T-helper 2 cell treated with Interferon-gamma antibody and Interleukin-4, amounts not matched to agents 100 ng/mL and 5 ng/mL, for 36 hours (primary cell): Measurements from ENCODE around the gene DPEP2. TPM values are rescaled to one million over a fixed set of nuclear protein-coding genes. Genes with fewer than 3 reads are reported as not detected.
"Not testable (repeated sequence)": the region's sequence is repeated elsewhere in the genome, so short reads cannot be mapped to it uniquely, and the experiment has no call there.

Source experiments
- intact Hi-C: fragments of 100-400 bp; cut with micrococcal nuclease; formaldehyde crosslinking; loops from one replicate; pipeline ENCODE4 v1.15.1; 2023
- total RNA-seq: library from RNA; stranded (reverse); gene quantifications from 2 replicates; pipeline ENCODE4 v1.2.3, GENCODE V29; 2022

DPEP2 gene, protein sequence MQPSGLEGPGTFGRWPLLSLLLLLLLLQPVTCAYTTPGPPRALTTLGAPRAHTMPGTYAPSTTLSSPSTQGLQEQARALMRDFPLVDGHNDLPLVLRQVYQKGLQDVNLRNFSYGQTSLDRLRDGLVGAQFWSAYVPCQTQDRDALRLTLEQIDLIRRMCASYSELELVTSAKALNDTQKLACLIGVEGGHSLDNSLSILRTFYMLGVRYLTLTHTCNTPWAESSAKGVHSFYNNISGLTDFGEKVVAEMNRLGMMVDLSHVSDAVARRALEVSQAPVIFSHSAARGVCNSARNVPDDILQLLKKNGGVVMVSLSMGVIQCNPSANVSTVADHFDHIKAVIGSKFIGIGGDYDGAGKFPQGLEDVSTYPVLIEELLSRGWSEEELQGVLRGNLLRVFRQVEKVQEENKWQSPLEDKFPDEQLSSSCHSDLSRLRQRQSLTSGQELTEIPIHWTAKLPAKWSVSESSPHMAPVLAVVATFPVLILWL
- total RNA-seq = 14.8 and 16.8 TPM in 2 replicates

DNA sequence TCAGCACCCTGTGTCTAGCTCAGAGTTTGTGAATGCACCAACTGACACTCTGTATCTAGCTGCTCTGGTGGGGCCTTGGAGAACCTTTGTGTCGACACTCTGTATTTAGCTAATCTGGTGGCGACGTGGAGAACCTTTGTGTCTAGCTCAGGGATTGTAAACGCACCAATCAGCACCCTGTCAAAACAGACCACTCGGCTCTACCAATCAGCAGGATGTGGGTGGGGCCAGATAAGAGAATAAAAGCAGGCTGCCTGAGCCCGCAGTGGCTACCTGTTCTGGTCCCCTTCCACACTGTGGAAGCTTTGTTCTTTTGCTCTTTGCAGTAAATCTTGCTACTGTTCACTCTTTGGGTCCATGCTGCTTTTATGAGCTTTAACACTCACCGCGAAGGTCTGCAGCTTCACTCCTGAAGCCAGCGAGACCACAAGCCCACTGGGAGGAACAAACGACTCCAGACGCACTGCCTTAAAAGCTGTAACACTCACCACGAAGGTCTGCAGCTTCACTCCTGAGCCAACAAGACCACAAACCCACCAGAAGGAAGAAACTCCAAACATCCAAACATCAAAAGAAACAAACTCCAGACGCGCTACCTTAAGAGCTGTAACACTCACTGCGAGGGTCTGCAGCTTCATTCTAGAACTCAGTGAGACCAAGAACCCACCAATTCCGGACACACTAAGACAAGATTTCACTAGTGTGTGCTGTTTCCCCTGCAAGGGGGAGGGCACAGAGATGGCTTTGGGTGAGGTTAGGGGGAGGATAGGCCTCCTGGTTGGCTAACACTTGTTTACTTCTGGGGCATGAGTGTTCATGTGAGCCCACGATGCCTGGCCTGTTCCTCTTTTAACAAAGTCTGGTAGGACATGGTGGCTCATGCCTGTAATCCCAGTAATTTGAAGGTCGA lies at the start of gene DPEP2:
DPEP2 (minus strand) TSS at position 706 of the 910 bp plus-strand sequence. CDS start 6,272 bp downstream, outside the sequence.
- intact Hi-C loops = loop anchor here (10.0 kb wide), 1 partner anchor 1136 kb away; the partner anchor contains the start of genes CHTF8 and UTP4

DNA sequence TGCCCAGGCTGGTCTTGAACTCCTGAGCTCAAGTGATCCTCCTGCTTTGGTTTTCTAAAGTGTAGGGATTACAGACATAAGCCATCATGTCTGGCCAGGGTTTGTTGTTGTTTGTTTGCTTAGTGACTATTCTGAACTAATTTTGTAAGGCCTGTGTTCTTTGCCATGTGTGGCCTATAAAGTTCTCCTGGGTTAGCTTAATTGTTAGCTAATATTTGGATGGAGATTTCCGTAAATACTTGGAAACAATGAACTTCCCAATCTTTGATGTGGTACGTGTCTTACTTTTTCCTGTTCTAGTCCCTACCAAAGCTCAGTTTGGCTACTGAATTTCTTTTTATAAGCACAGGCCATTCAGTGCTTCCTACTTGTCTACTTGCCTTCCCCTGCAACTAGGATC lies 48.7 kb upstream of the DPEP2 start:
- intact Hi-C loops = no loop called here

DNA sequence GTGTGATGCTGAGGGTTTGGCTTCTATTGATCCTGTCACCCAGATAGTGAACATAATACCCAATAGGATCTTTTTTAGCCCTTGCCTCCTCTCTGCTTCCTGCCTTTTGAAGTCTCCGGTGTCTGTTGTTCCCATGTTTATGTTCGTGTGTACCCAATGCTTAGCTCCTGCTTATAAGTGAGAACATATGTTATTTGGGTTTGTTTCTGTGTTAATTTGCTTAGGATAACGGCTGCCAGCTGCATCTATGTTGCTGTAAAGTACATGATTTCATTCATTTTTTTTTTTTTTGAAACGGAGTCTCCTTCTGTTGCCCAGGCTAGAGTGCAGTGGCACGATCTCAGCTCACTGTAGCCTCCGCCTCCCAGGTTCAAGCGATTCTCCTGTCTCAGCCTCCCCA lies 46.8 kb upstream of the DPEP2 start:
- intact Hi-C loops = no loop called here

DNA sequence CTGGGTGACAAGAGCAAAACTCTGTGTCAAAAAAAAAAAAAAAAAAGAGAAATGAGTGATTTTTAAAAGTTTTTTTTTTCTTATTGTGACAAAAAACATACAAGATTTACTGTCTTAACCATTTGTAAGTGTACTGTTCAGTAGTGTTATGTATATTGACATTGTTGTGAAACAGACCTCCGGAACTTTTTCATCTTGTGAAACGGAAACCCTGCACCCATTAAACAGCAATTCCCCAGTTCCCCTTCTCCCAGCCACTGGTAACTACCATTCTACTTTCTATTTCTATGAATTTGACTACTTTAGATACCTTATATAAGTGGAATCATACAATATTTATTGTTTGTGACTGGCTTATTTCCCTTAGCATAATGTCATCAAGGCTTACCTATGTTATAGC lies 42.5 kb upstream of the DPEP2 start:
- intact Hi-C loops = no loop called here

DNA sequence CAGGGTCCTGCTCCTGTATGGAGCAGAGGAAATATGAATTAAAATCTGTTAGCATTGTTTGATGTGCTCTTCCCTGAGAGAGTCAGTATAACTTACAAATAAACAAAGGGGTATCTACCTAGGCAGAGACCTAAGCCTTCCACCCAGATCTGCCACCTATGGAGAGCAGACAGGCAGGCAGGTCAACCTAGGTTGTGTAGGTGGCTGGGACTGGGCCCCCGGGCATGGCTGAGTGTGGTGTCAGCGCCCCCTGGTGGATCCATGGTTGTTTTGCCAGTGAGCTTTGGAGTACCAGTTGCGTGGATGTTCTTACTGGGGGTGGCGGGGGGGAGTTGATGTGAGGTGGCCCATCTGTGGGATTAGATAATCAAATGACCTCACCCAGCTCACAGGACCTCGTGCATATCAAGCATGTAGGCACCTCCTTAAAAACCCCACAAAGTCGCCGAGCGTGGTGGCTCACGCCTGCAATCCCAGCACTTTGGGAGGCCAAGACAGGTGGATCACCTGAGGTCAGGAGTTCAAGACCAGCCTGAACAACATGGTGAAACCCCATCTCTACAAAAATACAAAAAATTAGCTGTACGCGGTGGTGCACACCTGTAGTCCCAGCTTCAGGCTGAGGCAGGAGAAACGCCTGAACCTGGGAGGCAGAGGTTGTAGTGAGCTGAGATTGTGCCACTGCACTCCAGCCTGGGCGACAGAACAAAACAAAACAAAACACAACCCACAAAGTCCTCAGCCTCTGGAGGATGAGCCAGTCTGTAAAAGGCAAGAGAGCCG lies 41.4 kb upstream of the DPEP2 start:
- intact Hi-C loops = loop anchor here (1.0 kb wide), 4 partner anchors 47 to 224 kb away; partner anchors contain the start of gene PSMB10

DNA sequence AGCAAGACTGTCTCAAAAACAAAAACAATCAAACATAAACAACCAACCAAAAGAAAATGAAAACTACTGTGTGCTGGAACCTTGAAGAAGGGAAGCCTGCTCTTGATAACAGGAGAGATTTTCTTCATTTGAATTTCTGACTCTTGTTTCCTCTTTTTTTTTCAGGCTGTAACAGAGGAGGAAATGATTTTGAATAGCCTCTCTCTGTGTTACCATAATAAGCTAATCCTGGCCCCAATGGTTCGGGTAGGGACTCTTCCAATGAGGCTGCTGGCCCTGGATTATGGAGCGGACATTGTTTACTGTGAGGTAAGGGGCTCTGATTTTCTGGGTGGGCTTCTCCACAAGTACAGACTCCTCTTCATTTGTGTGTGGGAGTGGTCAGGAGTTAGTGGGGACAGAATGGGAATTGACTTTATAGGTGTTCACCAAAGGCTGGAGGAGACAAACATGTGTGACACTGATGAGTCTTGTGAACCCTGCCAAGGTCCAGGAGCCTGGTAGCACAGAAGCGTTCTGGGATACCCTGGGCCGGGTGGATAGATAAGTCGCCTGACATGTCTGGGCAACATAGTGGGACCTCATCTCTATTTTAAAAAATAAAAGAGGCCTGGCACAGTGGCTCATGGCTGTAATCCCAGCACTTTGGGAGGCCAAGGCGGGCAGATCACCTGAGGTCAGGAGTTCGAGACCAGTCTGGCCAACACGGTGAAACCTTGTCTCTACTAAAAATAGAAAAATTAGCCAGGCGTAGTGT lies 38.7 kb upstream of the DPEP2 start:
- intact Hi-C loops = no loop called here

DNA sequence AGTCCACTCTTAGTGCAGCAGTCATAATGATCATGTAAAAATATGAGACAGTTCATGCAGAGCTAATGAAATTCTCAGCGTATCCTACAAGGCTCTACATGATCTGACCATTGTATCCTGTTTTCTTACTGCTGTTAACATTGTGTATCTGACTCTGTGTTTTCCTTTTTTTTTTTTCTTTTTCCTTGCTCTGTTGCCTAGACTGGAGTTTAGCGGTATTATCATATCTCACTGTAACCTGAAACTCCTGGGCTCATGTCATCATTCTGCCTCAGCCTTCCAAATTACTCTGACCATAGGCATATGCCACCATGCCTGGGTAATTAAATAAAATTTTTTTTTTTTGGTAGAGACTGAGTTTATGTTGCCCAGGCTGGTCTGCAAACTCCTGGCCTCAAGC lies 35.9 kb upstream of the DPEP2 start:
- intact Hi-C loops = no loop called here

DNA sequence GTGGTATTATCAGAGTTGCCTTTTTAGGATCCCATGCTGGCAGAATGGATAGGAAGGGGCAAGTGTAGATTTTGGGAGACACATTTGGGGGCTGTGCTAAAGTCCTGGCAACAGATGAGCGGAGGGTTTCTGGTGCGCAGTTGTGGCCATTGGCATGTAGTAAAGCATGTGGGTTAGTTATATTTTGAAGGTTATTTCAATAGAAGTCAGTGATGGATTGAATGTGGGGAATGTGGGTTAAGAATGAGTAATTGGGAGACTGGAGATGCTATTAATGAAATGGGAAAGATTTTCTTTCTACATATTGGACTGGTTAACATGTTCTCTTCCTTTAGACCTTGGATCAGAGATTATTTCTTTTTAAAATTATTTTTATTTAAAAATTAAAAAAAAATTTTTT lies 33.8 kb upstream of the DPEP2 start:
- intact Hi-C loops = no loop called here

DNA sequence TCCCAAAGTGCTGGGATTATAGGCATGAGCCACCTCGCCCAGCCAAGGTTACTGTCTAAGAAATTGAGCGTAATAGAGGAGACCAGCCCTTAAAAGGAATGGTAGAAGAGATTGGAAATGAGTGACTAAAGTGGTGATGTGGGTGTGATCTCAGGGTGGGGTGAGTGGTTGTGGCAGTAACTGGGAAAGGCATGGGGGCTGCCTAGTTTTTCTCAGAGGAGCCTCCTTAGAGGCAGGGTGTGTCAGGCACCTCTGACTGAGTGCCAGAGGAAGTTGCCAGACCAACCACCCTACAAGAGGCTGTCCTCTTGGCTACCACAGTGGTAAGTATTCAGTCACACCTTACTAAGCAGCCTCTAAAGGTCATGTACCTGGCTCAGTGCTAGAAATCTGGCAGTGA lies 32.7 kb upstream of the DPEP2 start:
- intact Hi-C loops = no loop called here

DNA sequence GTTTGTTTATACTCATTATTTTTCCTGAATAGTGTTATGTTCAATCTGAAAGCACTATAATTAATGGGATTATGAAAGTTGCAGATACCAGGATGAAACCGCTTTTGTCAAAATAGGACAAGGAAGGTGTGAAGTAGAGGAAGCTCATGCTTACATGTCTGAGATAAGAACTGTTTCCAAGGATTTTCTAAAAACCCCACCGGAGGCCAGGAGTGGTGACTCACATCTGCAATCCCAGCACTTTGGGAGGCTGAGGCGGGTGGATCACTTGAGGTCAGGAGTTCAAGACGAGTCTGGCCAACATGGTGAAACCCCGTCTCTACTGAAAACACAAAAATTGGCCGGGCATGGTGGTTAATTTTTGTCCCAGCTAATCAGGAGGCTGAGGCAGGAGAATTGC lies 30.8 kb upstream of the DPEP2 start:
- intact Hi-C loops = not testable (repeated sequence)

DNA sequence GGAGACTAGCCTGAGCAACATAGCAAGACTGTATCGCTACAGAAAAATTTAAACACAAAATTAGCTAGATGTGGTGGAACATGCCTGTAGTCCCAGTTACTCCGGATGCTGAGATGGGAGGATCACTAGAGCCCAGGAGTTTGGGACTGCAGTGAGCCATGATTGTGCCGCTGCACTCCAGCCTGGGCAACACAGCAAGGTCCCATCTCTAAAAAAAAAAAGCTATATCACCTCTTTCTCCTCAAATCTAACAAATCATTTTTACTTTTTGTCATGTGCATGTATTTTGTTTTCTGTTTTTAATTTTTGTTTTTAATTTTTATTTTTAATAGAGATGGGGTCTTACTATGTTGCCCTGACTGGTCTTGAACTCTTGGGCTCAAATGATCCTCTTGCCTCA lies 29.7 kb upstream of the DPEP2 start:
- intact Hi-C loops = no loop called here

DNA sequence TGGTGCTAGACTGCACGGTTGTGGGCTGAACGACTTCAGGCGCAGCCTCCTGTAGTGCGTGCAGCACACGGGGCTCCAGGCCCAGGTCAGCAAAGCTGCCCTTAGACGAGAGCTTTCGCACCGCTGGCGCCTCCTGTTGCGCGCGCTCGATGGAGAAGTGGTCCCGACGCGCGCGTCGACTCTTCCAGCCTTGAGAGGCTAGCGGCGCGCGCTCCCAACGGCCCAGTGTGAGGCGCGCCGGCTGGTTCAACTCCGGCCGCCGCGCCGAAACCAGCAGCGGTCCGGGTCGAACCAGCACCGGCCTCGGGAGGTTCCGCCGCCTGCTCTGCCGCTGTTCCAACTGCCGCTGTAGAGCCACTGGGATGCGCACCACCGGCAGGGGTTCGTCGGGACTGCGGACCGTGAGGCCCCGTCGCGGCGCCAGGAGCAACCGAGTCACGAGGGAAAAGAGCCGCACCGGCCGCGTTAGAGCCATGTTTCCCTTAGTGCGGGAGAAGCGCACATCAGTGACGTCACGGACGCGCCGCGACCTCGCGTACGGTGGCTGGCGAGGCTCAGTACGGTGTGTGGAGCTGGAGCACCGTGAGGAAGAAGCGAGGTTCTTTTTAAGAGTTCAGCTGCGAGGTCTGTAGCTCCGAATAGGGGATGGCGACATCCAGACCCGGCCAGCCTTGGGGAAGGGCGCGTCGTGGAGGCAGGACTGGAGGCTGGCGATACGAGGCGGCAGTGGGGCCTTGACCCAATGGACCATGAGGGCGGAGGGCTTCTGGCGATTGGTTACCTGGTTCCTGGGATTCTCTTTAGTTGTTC lies 23.6 kb upstream of the DPEP2 start, which contains the start of the genes DDX28 and DUS2:
DDX28 (minus strand) TSS at position 505 of the 810 bp plus-strand sequence; CDS start at position 475, 30 bp downstream.
DUS2 (plus strand) TSS at position 557 of the 810 bp plus-strand sequence. CDS start 14,740 bp downstream, outside the sequence.
- intact Hi-C loops = loop anchor here (1.0 to 5.0 kb wide), 5 partner anchors 30 to 356 kb away; partner anchors contain the start of genes C16orf86, DPEP3, ENKD1 and RANBP10

DNA sequence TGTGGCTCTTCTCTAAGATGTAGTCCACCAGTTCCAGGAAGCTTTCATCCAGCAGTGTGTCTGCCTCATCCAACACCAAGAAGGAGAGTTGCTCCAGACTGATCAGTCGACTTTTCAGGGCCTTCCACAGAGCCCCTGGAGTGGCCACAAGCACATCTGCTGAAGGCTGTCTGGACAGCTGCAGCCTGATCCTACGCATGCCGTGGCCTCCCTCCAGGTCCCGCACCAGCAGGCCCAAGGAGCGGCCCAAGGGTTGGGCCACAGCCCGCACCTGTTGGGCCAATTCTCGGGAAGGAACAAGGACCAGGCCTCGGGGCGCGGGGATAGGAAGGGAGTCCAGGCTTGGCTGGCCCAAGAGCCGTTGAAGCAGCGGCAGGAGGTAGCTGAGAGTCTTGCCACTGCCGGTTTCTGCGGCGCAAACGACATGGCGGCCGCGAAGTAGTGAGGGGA lies 23.0 kb upstream of the DPEP2 start:
- intact Hi-C loops = loop anchor here (2.0 to 5.0 kb wide), 3 partner anchors 40 to 356 kb away; partner anchors contain the start of genes C16orf86, DPEP3, ENKD1 and SLC12A4

DNA sequence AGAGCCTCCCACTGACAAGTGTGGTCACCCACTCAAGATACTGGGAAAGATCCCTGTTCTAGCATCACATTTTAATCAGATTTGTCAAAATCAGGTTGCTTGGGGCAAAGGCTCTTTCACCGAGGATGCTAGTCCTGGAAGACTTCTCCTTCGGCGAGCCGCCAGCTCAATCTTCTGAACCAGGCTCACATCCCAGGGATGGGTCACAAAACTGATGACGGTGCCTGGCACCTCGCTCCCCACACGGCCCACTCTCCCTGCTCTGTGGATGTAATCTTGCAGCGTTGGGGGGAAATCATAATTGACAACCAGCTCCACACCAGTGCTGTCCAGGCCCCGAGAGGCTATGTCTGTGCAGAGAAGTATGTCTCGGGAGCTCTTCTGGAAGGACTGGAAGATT lies 22.2 kb upstream of the DPEP2 start:
- intact Hi-C loops = loop anchor here (5.0 kb wide), 1 partner anchor 39 kb away; the partner anchor contains the start of gene DPEP3

DNA sequence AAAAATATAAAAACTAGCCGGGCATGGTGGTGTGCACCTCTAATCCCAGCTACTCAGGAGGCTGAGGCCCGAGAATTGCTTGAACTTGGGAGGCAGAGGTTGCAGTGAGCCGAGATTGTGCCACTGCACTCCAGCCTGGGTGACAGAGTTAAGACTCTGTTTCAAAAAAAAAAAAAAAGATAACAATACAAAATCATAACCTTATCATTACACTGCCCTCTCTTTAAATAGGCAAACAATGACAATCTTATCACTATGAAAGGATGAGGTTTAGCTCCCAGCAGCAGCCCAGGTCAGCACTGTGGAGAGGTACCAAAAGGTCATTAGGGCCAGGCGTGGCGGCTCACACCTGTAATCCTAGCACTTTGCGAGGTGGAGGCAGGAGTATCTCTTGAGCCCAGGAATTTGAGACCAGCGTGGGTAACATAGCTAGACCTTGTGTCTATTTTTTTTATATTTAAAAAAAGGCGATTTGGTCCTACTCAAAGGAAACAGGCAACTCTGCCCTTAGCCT lies 19.9 kb upstream of the DPEP2 start:
- intact Hi-C loops = no loop called here

DNA sequence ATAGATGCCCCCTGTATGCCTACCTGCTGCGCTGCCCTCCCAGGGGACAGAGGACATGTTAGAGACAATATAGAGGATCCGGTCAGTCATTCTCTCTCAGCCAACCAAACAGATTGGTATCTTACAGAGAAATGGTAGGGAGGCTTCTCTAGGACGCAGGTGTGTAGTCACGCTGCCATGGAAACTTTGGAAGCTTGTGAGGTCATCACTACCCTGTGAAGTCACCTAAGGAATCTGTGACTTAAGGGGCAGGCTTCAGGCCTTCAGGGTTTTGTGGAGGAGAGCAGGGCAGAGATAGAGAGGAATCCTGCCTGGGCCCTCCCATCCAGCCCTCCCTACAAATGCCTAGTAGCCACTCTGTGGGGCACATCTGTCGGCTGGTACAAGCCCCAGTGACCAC lies 16.4 kb upstream of the DPEP2 start, which contains the start of gene DPEP2NB:
DPEP2NB (minus strand) TSS at position 231 of the 400 bp plus-strand sequence; CDS start at position 90, 141 bp downstream.
- intact Hi-C loops = no loop called here

DNA sequence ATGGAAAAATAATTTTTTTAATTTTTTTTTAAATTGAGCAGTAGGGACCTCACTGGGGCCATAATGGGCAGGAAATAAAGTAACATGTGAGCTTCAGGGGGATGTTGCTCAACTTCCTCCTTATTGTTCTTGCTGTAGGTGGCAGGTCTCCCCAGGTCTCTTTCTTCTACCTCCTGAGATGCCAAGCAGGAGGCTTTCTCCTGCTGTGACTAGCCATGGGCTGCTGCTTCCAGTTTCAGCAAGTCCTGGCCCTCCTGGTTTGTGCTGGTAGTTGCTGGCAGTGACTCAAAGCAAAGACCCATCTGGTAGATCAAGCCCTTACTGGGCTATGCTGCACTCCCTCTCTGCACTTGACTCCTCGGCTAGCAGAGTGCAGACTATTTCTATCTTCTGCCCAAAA lies 14.2 kb upstream of the DPEP2 start:
- intact Hi-C loops = no loop called here

DNA sequence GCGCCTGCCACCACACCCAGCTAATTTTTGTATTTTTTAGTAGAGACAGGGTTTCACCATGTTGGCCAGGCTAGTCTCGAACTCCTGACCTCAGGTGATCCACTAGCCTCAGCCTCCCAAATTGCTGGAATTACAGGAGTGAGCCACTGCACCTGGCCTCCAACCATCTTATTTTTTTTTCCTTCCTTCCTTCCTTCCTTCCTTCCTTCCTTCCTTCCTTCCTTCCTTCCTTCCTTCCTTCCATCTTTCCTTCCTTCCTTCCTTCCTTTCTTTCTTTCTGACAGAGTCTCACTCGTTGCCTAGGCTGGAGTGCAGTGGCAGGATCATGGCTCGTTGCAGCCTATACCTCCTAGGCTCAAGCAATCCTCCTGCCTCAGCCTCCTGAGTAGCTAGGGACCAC lies 10.6 kb upstream of the DPEP2 start:
- intact Hi-C loops = not testable (repeated sequence)
